OCI-LY3 (cell line): ENCODE measurements around the gene UBALD2.

Experiments
- CTCF ChIP-seq: fragments of 200-600, 300-600 bp; sonication (generic); IDR thresholded peaks from 2 replicates; pipeline ENCODE4 v1.5.1; 2014; ENCODE audit warnings: antibody characterized with exemption, low read length, low read depth
- EZH2phosphoT487 ChIP-seq: fragments of 200-600 bp; shearing (Covaris generic); IDR thresholded peaks from 2 replicates; pipeline ENCODE4 v1.6.1; 2018; ENCODE audit warnings: antibody characterized with exemption, mixed run types, low read depth

- TF ChIP-seq EZH2phosphoT487 (no peak), CTCF (no peak)
These were observed 13.2 kb downstream of the UBALD2 start for GRCh38 chr17:76278268-76278908.
